Coronary artery (tissue), 2 donors: ENCODE measurements around the gene LTBP2.

Experiments
- DNase-seq: peaks from one replicate; pipeline ENCODE4 v3.0.0-alpha.2; 2017; ENCODE audit warnings: low spot score
- H3K27ac ChIP-seq, 2 donors: fragments of 200-600 bp; sonication (generic); one replicate each; pipeline ENCODE4 v1.5.1; 2016 to 2019
- H3K4me3 ChIP-seq: fragments of 200-600 bp; sonication (generic); 2 replicates; pipeline ENCODE4 v1.5.1; 2016; ENCODE audit warnings: mild to moderate bottlenecking, moderate library complexity
- TF ChIP-seq, protein P1 (sequence below): fragments of 200-600 bp; sonication (generic); IDR thresholded peaks from one replicate; pipeline ENCODE4 v1.5.1; 2019; ENCODE audit warnings: antibody characterized with exemption

LTBP2 gene

DNA sequence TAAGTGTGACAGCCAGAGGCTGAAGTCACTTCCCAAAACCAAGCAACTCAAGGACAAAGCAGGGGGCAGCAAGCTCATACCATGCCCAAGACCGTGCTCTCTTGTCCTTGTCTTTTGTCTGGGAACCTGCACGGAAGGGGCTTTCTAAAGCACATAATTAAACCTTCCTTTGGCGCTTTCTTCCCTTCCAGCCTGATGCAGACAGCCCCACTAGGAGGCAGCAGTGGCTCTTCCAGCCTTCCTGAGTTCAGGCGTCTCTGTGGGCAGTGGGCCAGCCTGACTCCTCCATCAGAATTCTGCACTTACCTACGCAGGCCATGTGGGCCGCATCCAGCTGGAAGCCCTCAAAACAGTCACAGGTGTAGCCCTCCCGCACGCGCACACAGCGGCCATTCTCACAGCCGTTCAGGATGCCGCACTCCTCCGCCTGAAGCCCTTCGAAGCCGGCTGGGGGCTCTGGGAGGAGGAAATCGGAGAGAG, 110.9 kb downstream of the LTBP2 start:
- peak; percentile 75 for DNase-seq
- TF ChIP-seq, protein P1, sequence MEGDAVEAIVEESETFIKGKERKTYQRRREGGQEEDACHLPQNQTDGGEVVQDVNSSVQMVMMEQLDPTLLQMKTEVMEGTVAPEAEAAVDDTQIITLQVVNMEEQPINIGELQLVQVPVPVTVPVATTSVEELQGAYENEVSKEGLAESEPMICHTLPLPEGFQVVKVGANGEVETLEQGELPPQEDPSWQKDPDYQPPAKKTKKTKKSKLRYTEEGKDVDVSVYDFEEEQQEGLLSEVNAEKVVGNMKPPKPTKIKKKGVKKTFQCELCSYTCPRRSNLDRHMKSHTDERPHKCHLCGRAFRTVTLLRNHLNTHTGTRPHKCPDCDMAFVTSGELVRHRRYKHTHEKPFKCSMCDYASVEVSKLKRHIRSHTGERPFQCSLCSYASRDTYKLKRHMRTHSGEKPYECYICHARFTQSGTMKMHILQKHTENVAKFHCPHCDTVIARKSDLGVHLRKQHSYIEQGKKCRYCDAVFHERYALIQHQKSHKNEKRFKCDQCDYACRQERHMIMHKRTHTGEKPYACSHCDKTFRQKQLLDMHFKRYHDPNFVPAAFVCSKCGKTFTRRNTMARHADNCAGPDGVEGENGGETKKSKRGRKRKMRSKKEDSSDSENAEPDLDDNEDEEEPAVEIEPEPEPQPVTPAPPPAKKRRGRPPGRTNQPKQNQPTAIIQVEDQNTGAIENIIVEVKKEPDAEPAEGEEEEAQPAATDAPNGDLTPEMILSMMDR: peak; percentile 57
- Histone ChIP-seq H3K4me3 (no peak overlapping the region), H3K27ac (peak overlapping the region in 1 of 2 donors; percentile 60)

DNA sequence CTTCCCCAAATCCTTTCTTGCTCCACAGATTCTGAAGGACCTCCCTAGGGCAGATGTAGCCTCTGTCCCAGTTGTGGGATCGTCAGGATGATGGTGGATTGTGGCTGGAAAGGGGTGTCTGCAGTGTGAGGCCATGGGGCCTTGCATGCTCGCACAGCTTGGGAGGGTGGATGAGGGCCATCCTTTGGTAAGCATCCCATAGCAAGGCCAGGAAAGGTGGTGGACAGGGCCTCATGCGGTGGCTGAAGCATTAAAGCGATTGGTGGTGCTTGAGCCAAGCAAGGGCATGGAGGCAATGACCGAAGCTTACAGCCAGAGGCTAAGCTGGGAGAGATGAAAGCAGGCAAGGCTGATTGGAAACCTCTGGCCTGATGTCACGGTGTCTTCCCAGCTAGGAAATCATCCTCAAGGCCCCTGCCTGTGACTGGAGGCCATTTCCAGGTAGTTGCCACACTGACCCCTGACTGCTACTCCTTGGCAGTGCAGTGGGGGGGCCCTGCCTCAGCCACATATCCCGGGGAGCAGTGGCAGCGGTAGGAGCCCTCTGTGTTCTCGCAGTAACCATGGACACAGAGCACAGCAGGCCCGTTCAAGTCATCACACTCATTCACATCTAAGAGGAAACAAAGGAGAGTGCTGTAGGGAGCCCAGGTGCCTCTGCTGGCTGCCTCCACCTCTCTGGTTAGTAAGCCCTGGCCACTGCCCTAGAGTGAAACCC, 111.5 kb downstream of the LTBP2 start:
- peak; percentile 69 for DNase-seq
- Histone ChIP-seq H3K4me3 (no peak overlapping the region), H3K27ac (peak overlapping the region in 1 of 2 donors; percentile 2)
- TF ChIP-seq, protein P1: no peak

DNA sequence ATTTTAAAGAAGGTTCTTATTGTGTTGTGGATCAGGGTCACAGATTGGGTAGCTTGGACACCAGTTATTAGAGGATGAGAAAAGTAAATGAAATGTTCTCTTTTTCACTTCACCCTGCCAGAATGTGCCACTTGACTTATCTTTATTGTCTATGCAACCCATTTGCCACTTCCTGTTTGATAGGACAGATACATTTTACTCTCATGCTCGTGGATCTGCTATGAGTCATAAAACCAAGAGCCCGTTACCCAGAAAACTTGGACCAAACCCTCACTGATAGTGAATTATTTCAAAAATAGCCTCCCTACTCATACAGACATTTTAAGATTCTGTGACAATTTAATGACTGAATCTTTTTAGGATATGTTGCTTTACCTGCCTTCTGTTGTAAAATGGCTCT, 116.7 kb downstream of the LTBP2 start:
- TF ChIP-seq, protein P1: no peak
- H3K4me3 ChIP-seq: no peak overlapping the region
- H3K27ac ChIP-seq: no peak overlapping the region
- no peak for DNase-seq

DNA sequence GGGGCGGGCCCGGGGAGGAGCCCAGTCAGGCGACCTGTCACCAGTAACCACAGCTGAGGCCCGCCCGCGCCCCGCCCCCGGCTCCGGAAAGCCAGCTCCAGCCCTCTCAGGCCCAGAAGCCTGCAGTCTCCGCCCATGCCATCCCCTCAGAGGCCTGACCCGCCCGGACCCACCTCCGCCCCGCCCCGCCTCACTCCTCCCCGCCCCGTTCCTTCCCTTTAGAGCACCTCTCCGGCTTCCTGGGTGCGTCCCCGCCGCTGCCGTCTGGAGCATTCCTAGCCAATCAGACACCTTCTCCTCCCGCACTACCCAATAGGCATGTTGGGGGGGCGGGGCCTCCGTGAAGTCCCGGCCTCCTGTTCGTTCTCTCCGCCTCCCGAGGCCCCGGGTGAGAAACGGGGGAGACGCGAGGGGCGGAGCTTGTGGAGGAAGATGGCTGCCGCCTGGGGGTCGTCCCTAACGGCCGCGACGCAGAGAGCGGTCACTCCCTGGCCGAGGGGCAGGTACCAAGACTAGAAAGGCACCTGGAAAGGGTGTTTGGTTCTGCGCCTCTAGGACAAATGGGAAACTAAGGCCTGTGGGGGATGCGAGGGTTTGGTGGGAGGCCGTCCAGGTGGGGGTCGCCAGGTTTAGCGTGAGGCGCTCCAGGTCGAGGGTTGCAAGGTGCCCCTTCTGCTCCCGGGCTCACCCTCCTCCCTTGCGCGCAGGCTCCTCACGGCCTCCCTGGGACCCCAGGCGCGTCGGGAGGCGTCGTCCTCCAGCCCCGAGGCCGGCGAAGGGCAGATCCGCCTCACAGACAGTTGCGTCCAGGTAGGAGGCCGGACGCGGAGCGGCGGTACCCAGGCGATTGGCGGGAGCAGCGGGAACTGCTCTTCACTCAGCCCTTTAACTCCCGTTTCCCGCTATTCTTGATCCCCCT, 118.4 kb downstream of the LTBP2 start, which contains the start of gene ISCA2:
Gene ISCA2, plus strand, starts transcription at position 423 of the 919 bp plus-strand sequence. Its CDS starts 10 bp downstream, at position 433.
- peak within 1 kb of the TSS; percentile 78 for H3K4me3 ChIP-seq
- TF ChIP-seq, protein P1: no peak
- peak within 1 kb of the TSS; percentile 96 to 98 for H3K27ac ChIP-seq
- DNase-seq: peak; percentile 100

DNA sequence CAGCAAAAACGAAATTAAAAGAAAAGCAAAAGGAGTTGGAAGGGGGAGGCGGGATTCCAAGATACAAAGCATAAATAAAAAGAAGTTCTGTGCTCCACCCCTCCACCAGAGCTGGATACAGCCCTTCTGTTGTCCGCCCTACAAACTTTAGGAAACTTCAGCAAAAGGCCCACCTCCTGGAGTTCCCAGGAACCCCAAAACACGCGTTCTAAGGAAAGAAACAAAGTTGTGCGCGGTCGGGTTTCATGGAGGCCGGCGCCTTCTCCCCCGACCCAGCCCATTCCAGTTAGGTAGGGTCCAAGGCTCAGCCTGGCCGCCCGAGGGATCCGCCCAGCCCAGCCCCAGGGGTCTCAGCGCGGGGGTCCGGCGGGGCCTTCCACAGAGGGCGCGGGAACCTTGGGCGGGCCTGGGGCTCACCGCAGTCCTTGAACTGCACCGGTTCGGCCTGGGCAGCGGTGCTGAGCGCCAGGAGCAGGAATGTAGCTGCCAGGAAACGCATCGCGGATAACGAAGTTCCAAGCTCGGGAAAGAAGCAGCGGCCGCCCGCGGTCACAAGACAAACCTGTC, 119.2 kb downstream of the LTBP2 start, which contains the start of gene NPC2:
Gene NPC2, minus strand, starts transcription at position 530 of the 567 bp plus-strand sequence. Its CDS starts 31 bp downstream, at position 499.
- peak within 1 kb of the TSS; percentile 78 for H3K4me3 ChIP-seq
- peak within 1 kb of the TSS; percentile 96 to 98 for H3K27ac ChIP-seq
- DNase-seq: no peak
- TF ChIP-seq, protein P1: no peak

DNA sequence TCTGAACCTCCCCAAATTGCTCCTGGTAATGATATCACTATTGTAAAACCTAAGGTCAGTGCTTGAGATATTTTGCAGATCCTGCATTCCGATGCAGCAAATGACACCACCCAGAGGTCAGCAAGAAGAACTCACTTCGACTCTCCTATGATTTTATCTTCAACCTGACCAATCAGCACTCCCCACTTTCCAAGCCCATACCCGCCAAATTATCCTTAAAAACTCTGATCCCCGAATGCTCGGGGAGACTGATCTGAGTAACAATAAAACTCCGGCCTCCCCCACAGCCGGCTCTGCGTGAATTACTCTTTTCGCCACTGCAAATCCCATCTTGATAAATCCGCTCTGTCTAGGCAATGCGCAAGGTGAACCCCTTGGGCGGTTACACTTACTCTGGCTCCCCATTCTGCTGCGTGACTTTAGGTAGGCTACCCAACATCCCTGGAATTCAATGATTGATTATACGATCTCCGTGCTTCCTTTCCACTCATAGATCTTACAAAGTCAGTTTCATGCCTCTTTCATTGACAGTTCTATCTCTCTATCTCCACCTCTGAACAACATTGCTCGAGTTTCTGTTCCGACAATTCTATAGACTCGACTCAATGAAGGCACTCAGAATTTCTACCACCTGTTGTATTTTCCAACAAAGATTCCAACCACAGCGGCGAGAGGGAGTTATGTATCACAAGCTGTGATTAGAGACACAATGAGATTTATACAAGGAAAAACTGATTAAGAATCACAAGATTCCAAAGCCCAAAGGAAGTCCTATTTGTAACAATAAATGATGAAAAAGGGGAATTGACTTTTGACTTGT, 119.9 kb downstream of the LTBP2 start:
- H3K27ac ChIP-seq: peak overlapping the region; percentile 96 to 98
- DNase-seq: no peak
- TF ChIP-seq, protein P1: no peak

More for the DNA sequence above, 119.9 kb downstream of the LTBP2 start:
- peak overlapping the region; percentile 78 for H3K4me3 ChIP-seq
